ENCODE measurements around the gene CECR2. TPM values are rescaled to one million over a fixed set of nuclear protein-coding genes. Genes with fewer than 3 reads are reported as not detected.
A peak's percentile ranks its signal among the peaks of the same experiment; 100 is the strongest.

Gene CECR2
- total RNA-seq, 2 donors from 2014 or later: 2.6 to 3.4 TPM

DNA sequence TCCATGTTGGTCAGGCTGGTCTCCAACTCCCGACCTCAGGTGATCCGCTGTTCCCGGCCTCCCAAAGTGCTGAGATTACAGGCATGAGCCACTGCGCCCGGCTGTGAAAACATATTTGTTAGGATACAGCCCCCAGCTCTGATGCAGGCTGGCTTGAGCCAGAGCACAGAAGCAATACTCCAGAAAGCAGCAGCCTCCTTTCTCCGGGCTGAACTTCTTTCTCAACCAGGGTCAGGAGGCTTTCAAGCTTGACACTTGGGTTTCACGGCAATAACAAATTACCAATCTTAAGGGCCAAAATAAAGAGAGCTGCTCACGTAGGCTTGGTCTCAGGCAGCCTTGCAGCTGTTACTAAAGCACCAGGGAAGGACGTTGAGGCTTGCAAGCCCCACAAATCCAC lies 10.8 kb upstream of the CECR2 start:
- DNase-seq (no peak), ATAC-seq (no peak)
- WGBS, 2 donors: 64 to 65% methylated on average over 9 of the region's 9 CpGs
- H3K27ac ChIP-seq: no peak overlapping the region
- no peaks in the 10 kb centered on the region for H3K9me3 ChIP-seq
- intact Hi-C loops (cut with DNase I): no loop called here
- H3K4me3 ChIP-seq: no peak overlapping the region
- no peaks in the 10 kb centered on the region for H3K27me3 ChIP-seq
- H3K36me3 ChIP-seq (replicated peaks in 1 of 2; ENCODE audit: insufficient read depth in 1 of 2, low read depth in 2 of 2): no peaks in the 10 kb centered on the region
- TF ChIP-seq POLR2A (IDR thresholded peaks at IDR 0.05): no peak
- no peak for TF ChIP-seq CTCF (IDR thresholded peaks at IDR 0.05)
- H3K4me1 ChIP-seq: no peaks in the 10 kb centered on the region

- Histone ChIP-seq H3K36me3 (replicated peaks in 1 of 2; ENCODE audit: insufficient read depth in 1 of 2, low read depth in 2 of 2) (no peaks in the 10 kb centered on the region), H3K4me3 (no peak overlapping the region), H3K4me1 (peaks cover 3% of the 10 kb centered on the region), H3K9me3 (no peaks in the 10 kb centered on the region), H3K27ac (no peak overlapping the region), H3K27me3 (no peaks in the 10 kb centered on the region)
- TF ChIP-seq POLR2A (IDR thresholded peaks at IDR 0.05): no peak
- TF ChIP-seq CTCF (IDR thresholded peaks at IDR 0.05): no peak
- intact Hi-C loops (cut with DNase I): no loop called here
- 52 to 60% methylated on average over 4 of the region's 4 CpGs for WGBS, 2 donors
- DNase-seq (no peak), ATAC-seq (no peak)
Measured at GRCh38 chr22:17359501-17359900, 9.8 kb upstream of the CECR2 start.

DNA sequence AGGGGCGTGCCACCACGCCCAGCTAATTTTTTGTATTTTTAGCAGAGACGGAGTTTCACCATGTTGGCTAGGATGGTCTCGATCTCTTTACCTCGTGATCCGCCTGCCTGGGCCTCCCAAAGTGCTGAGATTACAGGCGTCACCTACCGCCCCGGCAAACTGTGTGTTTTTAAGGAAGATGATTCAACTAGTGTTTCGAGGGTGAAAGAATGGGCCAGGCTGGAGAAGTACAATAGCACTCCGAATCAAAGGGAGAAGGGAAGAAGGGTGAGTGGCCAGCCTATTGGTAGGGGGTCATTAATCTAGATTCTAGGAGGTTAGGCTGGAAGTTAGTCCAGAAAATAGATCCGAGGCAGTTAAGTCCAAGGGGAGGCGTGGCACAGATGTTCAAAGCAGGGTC lies 2.9 kb upstream of the CECR2 start:
- no peak overlapping the region for H3K4me3 ChIP-seq
- intact Hi-C loops (cut with DNase I): no loop called here

DNA sequence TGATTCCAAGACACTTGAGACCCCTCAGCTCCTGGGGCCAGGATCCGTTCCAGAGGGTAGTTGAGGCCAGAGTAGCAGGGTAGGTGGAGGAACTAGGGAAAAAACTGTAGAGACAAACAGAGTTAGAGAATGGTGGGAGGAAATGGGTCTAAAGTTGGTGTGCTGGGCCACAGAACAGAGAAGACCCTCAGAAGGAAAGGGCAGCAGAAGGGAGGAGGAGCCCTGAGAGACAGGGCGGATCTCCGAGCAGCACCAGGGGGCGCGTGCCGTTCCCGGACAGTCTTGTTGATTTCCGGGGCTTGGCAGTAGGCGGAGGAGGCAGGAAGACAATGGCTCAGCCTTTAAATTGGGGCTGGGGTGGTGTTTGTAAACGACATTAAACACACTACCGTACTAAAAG lies 2.4 kb upstream of the CECR2 start:
- DNase-seq: peak in 1 of 4 donors; percentile 50
- TF ChIP-seq CTCF (IDR thresholded peaks at IDR 0.05): peak in 1 of 7 experiments; percentile 21
- no peak for TF ChIP-seq POLR2A (IDR thresholded peaks at IDR 0.05)
- Histone ChIP-seq H3K27me3 (no peaks in the 10 kb centered on the region), H3K27ac (no peak overlapping the region), H3K9me3 (no peaks in the 10 kb centered on the region), H3K4me1 (peaks cover 24% of the 10 kb centered on the region), H3K36me3 (replicated peaks in 1 of 2; ENCODE audit: insufficient read depth in 1 of 2, low read depth in 2 of 2) (no peaks in the 10 kb centered on the region), H3K4me3 (no peak overlapping the region)
- ATAC-seq: no peak
- 22 to 29% methylated on average over 11 of the region's 11 CpGs for WGBS, 2 donors
- intact Hi-C loops (cut with DNase I): no loop called here

More for the DNA sequence above, 2.9 kb upstream of the CECR2 start:
- Histone ChIP-seq H3K36me3 (replicated peaks in 1 of 2; ENCODE audit: insufficient read depth in 1 of 2, low read depth in 2 of 2) (no peaks in the 10 kb centered on the region), H3K9me3 (no peaks in the 10 kb centered on the region), H3K4me1 (peaks cover 24% of the 10 kb centered on the region), H3K27ac (no peak overlapping the region), H3K27me3 (no peaks in the 10 kb centered on the region)
- WGBS, 2 donors: 79 to 86% methylated on average over 13 of the region's 13 CpGs
- ATAC-seq (no peak), DNase-seq (no peak)
- TF ChIP-seq POLR2A (IDR thresholded peaks at IDR 0.05) (no peak), CTCF (IDR thresholded peaks at IDR 0.05) (no peak)

- Histone ChIP-seq H3K36me3 (replicated peaks in 1 of 2; ENCODE audit: insufficient read depth in 1 of 2, low read depth in 2 of 2) (no peaks in the 10 kb centered on the region), H3K27me3 (no peaks in the 10 kb centered on the region), H3K4me3 (peak overlapping the region in 1 of 2 donors; percentile 30), H3K9me3 (no peaks in the 10 kb centered on the region), H3K27ac (peak overlapping the region; percentile 53 to 80 (median 72)), H3K4me1 (peaks cover 24% of the 10 kb centered on the region)
- 2 to 5% methylated on average over 7 of the region's 7 CpGs for WGBS, 2 donors
- TF ChIP-seq CTCF (IDR thresholded peaks at IDR 0.05) (no peak), POLR2A (IDR thresholded peaks at IDR 0.05) (no peak)
- DNase-seq (no peak), ATAC-seq (no peak)
- intact Hi-C loops (cut with DNase I): no loop called here
Measured at GRCh38 chr22:17368144-17368543, 1.1 kb upstream of the CECR2 start.
